Measurements from ENCODE around the gene COMTD1.

Gene COMTD1

GRCh38 chr10:75245354-75246250 is 9.8 kb upstream of the COMTD1 start:
- DNase-seq (ENCODE audit: low read depth in 2 of 2): no peak

DNA sequence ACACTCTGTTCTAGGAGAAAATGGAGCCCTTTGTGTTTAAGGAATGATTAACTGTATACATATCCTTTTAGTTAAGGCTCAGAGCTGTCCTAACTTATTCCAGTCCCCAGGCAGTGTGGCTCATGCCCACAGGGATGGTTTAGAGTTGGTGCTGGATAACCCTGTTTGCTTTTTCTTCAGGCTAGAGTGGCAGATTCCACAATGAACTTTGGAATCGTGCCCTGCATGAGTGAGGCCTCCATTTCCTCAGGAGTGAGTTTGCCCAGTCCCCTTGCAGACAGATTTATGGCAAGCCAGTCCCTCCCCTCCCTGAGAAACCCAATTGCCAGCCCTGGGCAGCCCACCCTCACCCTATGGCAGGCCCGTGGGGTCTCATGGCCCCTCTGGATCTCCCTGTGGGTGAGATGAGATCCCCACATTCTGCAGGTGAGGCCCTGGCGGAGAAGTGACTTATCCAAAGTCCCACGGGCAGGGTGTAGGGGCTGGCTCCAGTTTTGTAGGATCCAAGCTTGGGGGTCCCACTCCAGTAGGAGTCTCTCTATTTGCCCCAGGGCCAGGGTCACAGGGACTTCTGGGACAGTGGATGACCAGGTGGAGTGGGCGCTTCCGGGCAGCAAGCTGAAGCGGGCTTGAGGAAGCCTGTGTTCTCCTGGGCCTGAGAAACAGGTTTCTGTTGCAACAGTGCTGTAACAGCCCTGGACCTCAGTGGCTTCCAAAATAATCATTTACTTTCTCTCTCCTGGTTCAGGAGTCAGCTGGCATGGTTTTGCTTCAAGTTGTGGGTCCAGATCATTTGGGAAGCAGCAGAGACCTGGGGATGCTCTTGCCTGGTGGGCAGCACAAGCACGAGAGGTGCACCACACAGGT is 9.0 kb upstream of the COMTD1 start:
- no peak for DNase-seq (ENCODE audit: low read depth in 2 of 2)

DNA sequence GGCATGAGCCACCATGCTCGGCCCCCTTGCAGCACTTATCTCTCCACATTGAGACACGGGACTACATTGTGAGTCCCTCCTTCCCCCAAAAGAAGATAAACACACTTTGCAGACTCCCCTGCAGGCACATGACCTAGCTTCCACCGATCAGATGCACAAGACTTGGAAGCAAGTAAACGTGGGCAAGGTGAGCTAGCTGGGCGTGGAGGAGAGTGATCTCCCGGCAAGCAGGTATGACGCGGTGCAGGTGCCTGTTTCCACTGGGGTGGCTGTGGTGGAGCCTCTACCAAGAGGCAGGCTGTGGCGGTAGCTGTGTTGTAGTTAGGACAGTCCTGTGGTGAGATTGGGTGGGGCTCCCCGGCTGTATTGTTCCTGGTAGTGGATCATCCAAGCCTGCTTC is 7.7 kb upstream of the COMTD1 start:
- no peak for DNase-seq (ENCODE audit: low read depth in 2 of 2)

DNA sequence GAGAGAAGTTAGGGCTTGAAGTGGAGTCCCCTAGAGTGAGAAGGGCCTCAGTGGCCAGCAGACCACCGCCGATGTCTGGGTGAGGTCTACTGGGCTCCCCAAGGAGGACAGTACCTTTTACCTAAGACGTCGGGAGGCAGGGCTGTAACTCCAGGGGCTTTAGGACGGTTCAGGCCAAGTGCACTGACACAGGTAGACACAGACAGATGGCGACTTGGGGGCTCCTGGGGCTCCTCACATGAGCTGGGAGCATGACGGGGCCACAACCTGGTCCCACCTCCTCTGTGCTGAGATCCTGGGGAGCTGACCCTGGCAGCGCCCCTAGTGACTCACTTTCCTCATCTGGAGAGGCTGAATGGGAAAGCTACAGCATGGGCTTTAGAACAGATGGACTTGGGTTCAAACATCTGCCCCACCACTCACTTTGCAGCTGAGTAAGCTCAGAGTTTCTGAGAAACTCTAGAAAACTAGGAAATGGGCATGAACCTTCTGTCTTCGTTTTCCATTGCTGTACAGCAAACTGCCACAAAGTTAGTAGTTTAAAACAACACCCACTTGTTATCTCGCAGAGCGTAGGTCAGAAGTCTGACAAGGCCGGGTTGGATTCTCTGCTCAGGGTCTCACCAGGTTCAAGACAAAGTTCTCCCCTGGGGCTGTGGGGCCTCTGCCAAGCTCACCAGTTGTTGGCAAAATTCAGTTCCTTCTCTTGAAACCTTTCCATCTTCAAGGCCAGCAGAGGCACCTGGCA is 4.7 kb upstream of the COMTD1 start:
- no peak for DNase-seq (ENCODE audit: low read depth in 2 of 2)

GRCh38 chr10:75239096-75239790 is 3.5 kb upstream of the COMTD1 start:
- DNase-seq (ENCODE audit: low read depth in 2 of 2): no peak

DNA sequence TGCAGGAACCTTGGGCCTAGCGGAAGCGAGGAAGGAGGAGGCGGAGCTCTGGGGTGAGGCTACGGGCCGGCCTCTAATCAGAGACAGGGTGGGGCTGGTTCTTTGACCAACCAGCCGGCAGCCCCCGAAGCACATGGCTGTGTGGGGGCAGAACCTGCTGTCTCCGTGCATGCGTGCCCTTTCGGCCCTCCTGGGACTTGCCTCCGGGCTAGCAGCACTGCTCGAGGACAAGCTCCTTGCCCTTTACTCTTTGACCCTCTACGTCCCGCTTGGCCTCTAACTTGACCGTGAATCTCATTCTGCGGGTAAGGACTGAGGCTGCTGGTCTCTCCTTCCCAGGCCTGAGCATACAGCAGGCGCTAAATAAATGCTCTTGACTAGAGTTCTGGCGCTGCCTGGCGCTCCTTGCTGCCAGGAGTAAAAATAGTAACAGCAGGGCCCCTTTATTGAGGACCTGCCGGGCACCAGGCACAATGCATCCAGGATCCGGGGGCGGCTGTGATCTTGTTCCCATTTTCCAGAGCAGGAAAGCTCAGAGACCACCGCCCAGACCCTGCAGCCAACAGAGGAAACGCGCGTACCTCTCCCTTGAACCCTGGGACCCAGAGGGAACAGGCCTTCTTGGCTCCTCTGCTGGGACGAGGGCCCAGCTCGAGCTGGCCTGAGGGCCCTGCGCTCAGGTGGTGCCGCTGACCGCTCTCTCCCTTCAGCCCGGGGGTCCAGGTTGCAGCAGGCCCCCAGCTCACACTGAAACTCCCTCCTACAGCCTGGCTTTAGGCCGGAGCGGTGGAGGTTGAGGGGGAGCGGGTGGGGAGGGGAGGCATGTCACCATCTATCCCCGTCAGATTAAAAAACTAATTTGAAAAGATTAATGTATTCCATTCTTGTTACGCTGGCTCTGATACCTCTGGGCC is 2.7 kb upstream of the COMTD1 start:
- DNase-seq (ENCODE audit: low read depth in 2 of 2): no peak

GRCh38 chr10:75236178-75236825 is 545 bp upstream of the COMTD1 start:
- no peak for DNase-seq (ENCODE audit: low read depth in 2 of 2)

DNA sequence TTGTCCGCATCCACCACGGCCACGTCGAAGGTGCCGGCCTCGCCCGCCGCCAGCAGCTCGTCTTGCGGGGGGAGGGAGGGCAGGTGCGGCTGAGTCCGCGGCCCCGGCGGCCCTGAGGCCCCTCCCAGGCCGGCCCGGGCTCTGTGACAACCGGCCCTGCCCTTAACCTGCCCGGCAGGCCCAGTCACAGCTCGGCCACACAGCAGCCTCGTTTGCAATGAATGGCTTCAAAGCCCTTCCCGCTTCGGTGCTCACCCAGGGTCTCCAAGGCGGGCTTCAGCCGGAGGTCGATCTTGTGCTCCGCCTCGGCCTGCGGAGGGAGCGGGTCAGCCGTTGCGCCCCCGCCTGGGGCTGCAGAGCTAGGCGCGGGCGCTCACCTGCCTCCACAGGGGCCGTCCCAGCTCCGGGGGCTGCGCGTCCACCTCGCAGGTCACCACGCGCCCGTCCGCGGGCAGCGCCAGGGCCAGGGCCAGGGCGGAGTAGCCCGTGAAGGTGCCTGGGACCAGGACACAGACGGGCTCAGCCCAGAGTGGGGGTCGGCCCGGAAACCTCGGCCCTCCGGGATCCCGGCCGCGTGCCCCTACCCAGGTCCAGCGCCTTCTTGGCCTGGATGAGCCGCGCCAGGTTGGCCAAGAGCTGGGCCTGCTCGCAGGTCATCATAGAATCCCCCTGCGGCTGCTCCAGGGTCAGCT is 928 bp downstream of the COMTD1 start:
- DNase-seq (ENCODE audit: low read depth in 2 of 2): no peak

DNA sequence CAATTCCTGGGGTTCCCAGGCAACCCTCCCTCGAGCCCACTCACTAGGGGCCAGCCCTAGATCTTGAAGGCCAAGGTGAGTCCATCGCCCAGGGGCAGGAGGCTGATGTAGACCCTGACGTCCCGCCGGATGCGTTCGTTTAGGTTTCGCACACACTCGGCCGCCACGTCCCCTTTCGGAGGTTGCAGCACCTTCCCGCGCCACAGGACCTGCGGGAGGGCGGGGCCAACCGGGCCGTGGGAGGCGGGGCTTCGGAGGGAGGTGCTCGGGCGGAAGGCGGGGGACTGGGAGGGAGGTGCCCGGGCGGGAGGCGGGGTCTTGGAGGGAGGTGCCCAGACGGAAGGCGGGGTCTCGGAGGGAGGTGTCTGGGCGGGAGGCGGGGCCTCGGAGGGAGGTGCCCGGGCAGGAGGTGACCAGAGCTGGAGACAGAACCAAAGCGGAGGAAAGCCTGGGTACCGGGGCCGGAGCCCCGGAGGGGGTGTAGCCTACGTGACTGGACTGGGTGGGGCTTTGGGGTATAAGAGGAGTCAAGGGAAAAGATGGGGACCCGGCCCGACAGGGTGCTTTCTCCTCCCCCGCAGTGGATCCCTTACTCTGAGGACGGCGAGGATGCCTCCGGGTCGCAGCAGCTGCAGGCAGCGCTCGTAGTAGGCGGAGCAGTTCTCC is 1.6 kb downstream of the COMTD1 start:
- peak; percentile 98 for DNase-seq (ENCODE audit: low read depth in 2 of 2)

GRCh38 chr10:75233444-75234016 is 2.2 kb downstream of the COMTD1 start:
- no peak for DNase-seq (ENCODE audit: low read depth in 2 of 2)

GRCh38 chr10:75231672-75232581 is 3.8 kb downstream of the COMTD1 start:
- DNase-seq (ENCODE audit: low read depth in 2 of 2): no peak

- peak; percentile 92 to 93 for DNase-seq (ENCODE audit: low read depth in 2 of 2)
Measured at GRCh38 chr10:75230600-75231038, 5.1 kb downstream of the COMTD1 start.

GRCh38 chr10:75229971-75230370 is 5.8 kb downstream of the COMTD1 start:
- no peak for DNase-seq (ENCODE audit: low read depth in 2 of 2)

DNA sequence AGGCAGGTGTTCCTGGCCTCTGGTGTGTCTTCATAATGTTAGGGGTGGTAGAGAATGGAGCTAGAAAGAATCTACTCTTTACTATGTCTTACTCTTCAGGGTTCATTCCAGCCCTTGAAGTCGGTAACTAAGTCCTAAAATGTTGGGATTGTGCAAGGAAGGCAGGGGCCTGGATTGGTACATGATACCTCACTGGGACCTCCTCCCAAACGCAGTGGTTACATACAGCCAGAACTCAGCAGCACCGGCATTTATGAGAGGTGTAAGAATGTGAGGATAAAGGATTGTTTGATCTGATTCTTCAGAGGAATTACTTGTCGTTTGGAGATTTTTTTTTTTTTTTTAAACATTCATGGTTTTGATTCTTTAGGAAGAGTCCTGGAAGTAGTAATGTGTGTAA is 6.9 kb downstream of the COMTD1 start:
- no peak for DNase-seq (ENCODE audit: low read depth in 2 of 2)

DNA sequence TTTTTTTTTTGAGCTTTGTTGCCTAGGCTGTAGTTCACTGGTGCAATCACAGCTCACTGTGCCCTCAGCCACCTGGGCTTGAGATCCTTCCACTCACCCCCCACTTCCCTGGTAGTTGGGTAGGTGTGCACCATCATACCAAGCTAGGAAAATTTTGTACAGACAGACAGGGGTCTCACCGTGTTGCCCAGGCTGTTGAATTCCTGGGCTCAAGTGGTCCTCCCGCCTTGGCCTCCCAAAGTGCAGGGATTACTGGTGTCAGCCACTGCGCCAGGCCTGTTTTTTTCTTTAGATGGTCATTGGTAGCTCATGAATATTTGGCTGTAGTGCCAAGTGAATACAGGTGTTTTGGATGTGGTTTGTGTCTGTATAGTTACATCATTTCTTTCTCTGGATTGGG is 7.5 kb downstream of the COMTD1 start:
- DNase-seq (ENCODE audit: low read depth in 2 of 2): no peak

DNA sequence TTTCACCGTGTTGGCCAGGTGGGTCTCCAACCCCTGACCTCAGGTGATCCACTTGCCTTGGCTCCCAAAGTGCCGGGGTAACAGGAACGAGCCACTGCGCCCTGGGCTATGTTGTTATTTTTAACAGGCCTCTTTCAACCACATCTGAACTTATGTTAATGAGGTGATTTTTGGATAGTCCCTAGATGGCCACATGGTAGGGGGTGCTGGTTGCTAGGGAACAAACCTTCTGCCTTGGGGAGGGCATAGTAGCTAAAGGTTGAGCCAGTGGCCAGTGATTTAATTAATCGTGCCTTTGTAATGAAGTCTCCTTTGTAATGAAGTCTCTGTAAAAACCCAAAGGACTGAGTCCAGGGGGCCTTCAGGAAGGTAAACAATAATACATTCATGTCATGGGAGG is 9.1 kb downstream of the COMTD1 start:
- DNase-seq (ENCODE audit: low read depth in 2 of 2): no peak

GRCh38 chr10:75226095-75226494 is 9.7 kb downstream of the COMTD1 start:
- no peak for DNase-seq (ENCODE audit: low read depth in 2 of 2)
